ENCODE results near the gene TES. TPM values are rescaled to one million over a fixed set of nuclear protein-coding genes. Genes with fewer than 3 reads are reported as not detected.
A peak's percentile ranks its signal among the peaks of the same experiment; 100 is the strongest.

TES gene
- total and polyA plus RNA-seq, 2 of the 13 experiments (the other 11 are each of a cell fraction or from before 2014, with no cell fraction given), result 21.6 to 23.0 TPM

- Histone ChIP-seq H3K36me3 (replicated peaks in 1 of 2; ENCODE audit: control insufficient read depth in 1 of 2, insufficient read depth in 2 of 2, low read length in 2 of 2) (no peaks in the 10 kb centered on the region), H4K20me1 (ENCODE audit: insufficient read depth, low read length) (no peaks in the 10 kb centered on the region), H3K4me1 (ENCODE audit: insufficient read depth, low read length) (no peaks in the 10 kb centered on the region), H3K79me2 (ENCODE audit: insufficient read depth, low read length) (no peaks in the 10 kb centered on the region), H3K9ac (ENCODE audit: insufficient read depth, low read depth, low read length) (no peak overlapping the region), H3K4me2 (ENCODE audit: low read depth, low read length) (no peak overlapping the region), H3K27ac (ENCODE audit: extremely low read length, insufficient read depth, low read length) (no peak overlapping the region), H3K27me3 (ENCODE audit: control insufficient read depth in 1 of 2, insufficient read depth in 2 of 2, low read length in 2 of 2) (no peaks in the 10 kb centered on the region), H3K9me3 (ENCODE audit: low read length) (no peaks in the 10 kb centered on the region), H3K4me3 (replicated peaks in 1 of 3; ENCODE audit: insufficient read depth in 1 of 3, low read depth in 2 of 3, low read length in 3 of 3) (no peak overlapping the region), H2AFZ (ENCODE audit: low read length) (no peak overlapping the region)
- in situ Hi-C loops (cut with HindIII; ENCODE audit: extremely low pct_ligation_motif_present, low pct_unique_long_range_greater_than_20kb), result no loop called here
- ChIA-PET CTCF (ENCODE audit: low intra/inter-chr PET ratio, low total read pairs) (no interaction called here), POLR2A (no interaction called here)
- TF ChIP-seq ZMAT3 (CRISPR knock-in tag; conservative IDR thresholded peaks at IDR 0.05), result no peak
- WGBS (ENCODE audit: low lambda C conversion rate), result 33% methylated on average over 4 of the region's 4 CpGs
- intact Hi-C loops (cut with micrococcal nuclease; ENCODE audit: unreplicated experiment), result no loop called here
- DNase-seq (ENCODE audit: low spot score) (no peak), ATAC-seq (no peak), FAIRE-seq (no peak)
- BruUV-seq (replicated peaks), result no TSS peak
These were observed 61.9 kb downstream of the TES start for GRCh38 chr7:116271963-116272886.

GRCh38 chr7:116273283-116273917 lies 63.1 kb downstream of the TES start:
- in situ Hi-C loops (cut with HindIII; ENCODE audit: extremely low pct_ligation_motif_present, low pct_unique_long_range_greater_than_20kb) (no loop called here), intact Hi-C loops (cut with micrococcal nuclease; ENCODE audit: unreplicated experiment) (no loop called here)
- FAIRE-seq (no peak), DNase-seq (ENCODE audit: low spot score) (no peak), ATAC-seq (no peak)
- POLR2A ChIA-PET, result no interaction called here
- CTCF ChIA-PET (ENCODE audit: low intra/inter-chr PET ratio, low total read pairs), result no interaction called here
- no peaks in the 10 kb centered on the region for H3K27me3 ChIP-seq (ENCODE audit: control insufficient read depth in 1 of 2, insufficient read depth in 2 of 2, low read length in 2 of 2)
- 0 out of 2 replicates have a peak, but pooled peaks have one; percentile 17 for TF ChIP-seq ARID3A (IDR thresholded peaks at IDR 0.05; ENCODE audit: low read depth, low read length)
- no peak for TF ChIP-seq ZFP41 (CRISPR knock-in tag; IDR thresholded peaks at IDR 0.05; ENCODE audit: borderline replicate concordance)
- no peak for TF ChIP-seq HOXD1 (CRISPR knock-in tag; IDR thresholded peaks at IDR 0.05)
- TF ChIP-seq GTF2F1 (IDR thresholded peaks at IDR 0.05; ENCODE audit: low read length), result no peak
- no peak for TF ChIP-seq PREB (CRISPR knock-in tag; IDR thresholded peaks at IDR 0.05)
- TF ChIP-seq ZNF660 (CRISPR knock-in tag; IDR thresholded peaks at IDR 0.05; ENCODE audit: borderline replicate concordance, low read depth), result no peak
- no peaks in the 10 kb centered on the region for H3K79me2 ChIP-seq (ENCODE audit: insufficient read depth, low read length)
- no TSS peak for BruUV-seq (replicated peaks)
- H3K36me3 ChIP-seq (replicated peaks in 1 of 2; ENCODE audit: control insufficient read depth in 1 of 2, insufficient read depth in 2 of 2, low read length in 2 of 2), result no peaks in the 10 kb centered on the region
- no peak overlapping the region for H2AFZ ChIP-seq (ENCODE audit: low read length)
- no peak overlapping the region for H3K4me2 ChIP-seq (ENCODE audit: low read depth, low read length)
- H4K20me1 ChIP-seq (ENCODE audit: insufficient read depth, low read length), result no peaks in the 10 kb centered on the region
- no peak overlapping the region for H3K27ac ChIP-seq (ENCODE audit: extremely low read length, insufficient read depth, low read length)
- H3K9me3 ChIP-seq (ENCODE audit: low read length), result no peaks in the 10 kb centered on the region
- no peak overlapping the region for H3K9ac ChIP-seq (ENCODE audit: insufficient read depth, low read depth, low read length)
- H3K4me3 ChIP-seq (replicated peaks in 1 of 3; ENCODE audit: insufficient read depth in 1 of 3, low read depth in 2 of 3, low read length in 3 of 3), result no peak overlapping the region
- H3K4me1 ChIP-seq (ENCODE audit: insufficient read depth, low read length), result no peaks in the 10 kb centered on the region
- 17% methylated on average over 4 of the region's 4 CpGs for WGBS (ENCODE audit: low lambda C conversion rate)

Data from HepG2 (cell line).